ENCODE measurements around the gene PRKN.

- no peak for TF ChIP-seq POLR2A (IDR thresholded peaks at IDR 0.05)
- TF ChIP-seq CTCF (IDR thresholded peaks at IDR 0.05), result no peak
These were observed 476.3 kb downstream of the PRKN start for GRCh38 chr6:162251257-162251656.
